NT2/D1 (cell line): ENCODE data around the gene UGT3A2.

Source experiments
- SUZ12 ChIP-seq: IDR thresholded peaks from 2 replicates; pipeline ENCODE4 v1.6.1; 2011; ENCODE audit not compliant: insufficient read length, insufficient read depth; ENCODE audit errors: extremely low read depth
- YY1 ChIP-seq: IDR thresholded peaks from 2 replicates; pipeline ENCODE4 v1.6.1; 2011; ENCODE audit not compliant: insufficient read length, insufficient read depth
- ZNF274 ChIP-seq: IDR thresholded peaks from 2 replicates; pipeline ENCODE4 v1.6.1; 2011; ENCODE audit warnings: mild to moderate bottlenecking, low read depth, low read length

- TF ChIP-seq SUZ12 = no peak
- no peak for TF ChIP-seq YY1
- no peak for TF ChIP-seq ZNF274
These were observed 44.6 kb upstream of the UGT3A2 start for GRCh38 chr5:36111238-36111637.
